Ovary (tissue), 9 donors: ENCODE data around the gene NELL1. TPM values are rescaled to one million over a fixed set of nuclear protein-coding genes. Genes with fewer than 3 reads are reported as not detected.

Source experiments
- DNase-seq, 5 donors: peaks; one replicate each; pipeline ENCODE4 v3.0.0-alpha.2; 2019 to 2020
- H3K27ac ChIP-seq, 2 donors: fragments of 200-600 bp; one replicate each; pipeline versions ENCODE4 v1.5.1 to v1.8.0; 2019 to 2022
- H3K27me3 ChIP-seq: fragments of 200-600 bp; one replicate; pipeline ENCODE4 v1.8.0; 2022
- H3K36me3 ChIP-seq: fragments of 200-600 bp; sonication (generic); one replicate; pipeline ENCODE4 v1.5.1; 2019
- H3K4me1 ChIP-seq: one replicate; pipeline ENCODE4 v1.8.1; 2013; ENCODE audit warnings: mild to moderate bottlenecking, moderate library complexity; ENCODE audit not compliant: insufficient read depth
- H3K4me3 ChIP-seq: fragments of 200-600 bp; sonication (generic); one replicate; pipeline ENCODE4 v1.5.1; 2017
- H3K9me3 ChIP-seq, 2 donors: fragments of 200-600 bp in 1 of 2; sonication (generic) in 1 of 2; one replicate each; pipeline versions ENCODE4 v1.5.1 to v1.8.1; 2013 to 2019; ENCODE audit warnings: mild to moderate bottlenecking in 1 of 2, moderate library complexity in 1 of 2
- EP300 ChIP-seq: sonication (generic); formaldehyde crosslinking; IDR thresholded peaks from one replicate; pipeline ENCODE4 v1.6.1; 2017; ENCODE audit warnings: antibody characterized with exemption
- POLR2A ChIP-seq: fragments of 450-650 bp; IDR thresholded peaks from one replicate; pipeline ENCODE4 v1.6.1; 2017; ENCODE audit warnings: antibody characterized with exemption, mild to moderate bottlenecking, moderate library complexity
- WGBS, 3 donors: extraction: QIAGEN DNeasy Blood & Tissue Kit in 1 of 3; methylation state at CpG; one replicate each; pipeline versions ENCODE4 v1.1.5 to v1.1.7; 2013 to 2017; 5-methylcytosine and 5-hydroxymethylcytosine counted together
- intact Hi-C, 4 donors: fragments of 100-400 bp; cut with DNase I; formaldehyde crosslinking; loops; one replicate each; pipeline versions ENCODE4 v1.11.0 to v1.15.1; 2022 to 2023
- polyA plus RNA-seq, 2 donors: library from polyadenylated mRNA; stranded (reverse); fragments of 200-250 nt in 1 of 2; fragments of 350-450 nt in 1 of 2; fragmentation: Illumina TruSeq in 1 of 2; extraction: RNeasy Lipid Tissue Mini Kit (QIAGEN cat#74804) in 1 of 2; gene quantifications; one replicate each; pipeline ENCODE4 v1.2.3, GENCODE V29; 2013 to 2014
- total RNA-seq, 7 donors: library from RNA; depleted of rRNA in 2 of 7; stranded (reverse); fragments of >200 nt in 2 of 7; fragmentation: NEBNext Ultra II Directional in 3 of 7; extraction: Animal tissue kit (Norgen Biotek cat#: 25700) in 3 of 7; gene quantifications; one replicate each; pipeline versions ENCODE4 v1.1.0 to v1.2.4, GENCODE V29; 2016 to 2023
- TF ChIP-seq, protein P1 (sequence below), 3 donors: fragments of 450-650 bp in 2 of 3; fragments of 200-600 bp in 1 of 3; IDR thresholded peaks; one replicate each; pipeline versions ENCODE4 v1.5.1 to v1.8.0; 2016 to 2022; ENCODE audit warnings: antibody characterized with exemption in 3 of 3, mild to moderate bottlenecking in 1 of 3
- donor health status: DM: no; HTN: no; CAD: no; lungs with moderate emphysema.
- donor health status: DM: no; HTN: no; CAD: no.
- donor health status: Bipolar disorder and iron deficiency.
- donor health status: DM: yes; HTN: yes; CAD: no.
- donor health status: DM: no; HTN: no; CAD: no.
- donor health status: DM: yes; HTN: yes; CAD: no.

NELL1 gene
- total and polyA plus RNA-seq, 9 donors = 0.21 to 0.43 (median 0.36) TPM; not detected in 5

GRCh38 chr11:20934516-20934915 is 265.1 kb downstream of the NELL1 start:
- DNase-seq = no peak
- Histone ChIP-seq H3K36me3 (no peaks in the 10 kb centered on the region), H3K9me3 (no peaks in the 10 kb centered on the region), H3K27ac (no peak overlapping the region), H3K4me3 (no peak overlapping the region), H3K27me3 (no peaks in the 10 kb centered on the region), H3K4me1 (no peaks in the 10 kb centered on the region)
- 59 to 70% (median 65%) methylated on average over 2 of the region's 2 CpGs for WGBS, 3 donors
- intact Hi-C loops = no loop called here
- TF ChIP-seq POLR2A = no peak
- TF ChIP-seq EP300 = no peak
- TF ChIP-seq, protein P1, sequence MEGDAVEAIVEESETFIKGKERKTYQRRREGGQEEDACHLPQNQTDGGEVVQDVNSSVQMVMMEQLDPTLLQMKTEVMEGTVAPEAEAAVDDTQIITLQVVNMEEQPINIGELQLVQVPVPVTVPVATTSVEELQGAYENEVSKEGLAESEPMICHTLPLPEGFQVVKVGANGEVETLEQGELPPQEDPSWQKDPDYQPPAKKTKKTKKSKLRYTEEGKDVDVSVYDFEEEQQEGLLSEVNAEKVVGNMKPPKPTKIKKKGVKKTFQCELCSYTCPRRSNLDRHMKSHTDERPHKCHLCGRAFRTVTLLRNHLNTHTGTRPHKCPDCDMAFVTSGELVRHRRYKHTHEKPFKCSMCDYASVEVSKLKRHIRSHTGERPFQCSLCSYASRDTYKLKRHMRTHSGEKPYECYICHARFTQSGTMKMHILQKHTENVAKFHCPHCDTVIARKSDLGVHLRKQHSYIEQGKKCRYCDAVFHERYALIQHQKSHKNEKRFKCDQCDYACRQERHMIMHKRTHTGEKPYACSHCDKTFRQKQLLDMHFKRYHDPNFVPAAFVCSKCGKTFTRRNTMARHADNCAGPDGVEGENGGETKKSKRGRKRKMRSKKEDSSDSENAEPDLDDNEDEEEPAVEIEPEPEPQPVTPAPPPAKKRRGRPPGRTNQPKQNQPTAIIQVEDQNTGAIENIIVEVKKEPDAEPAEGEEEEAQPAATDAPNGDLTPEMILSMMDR (IDR thresholded peaks at IDR 0.05) = no peak

GRCh38 chr11:20937826-20938225 is 268.4 kb downstream of the NELL1 start:
- H3K9me3 ChIP-seq = no peaks in the 10 kb centered on the region
- no peaks in the 10 kb centered on the region for H3K4me1 ChIP-seq
- no peak for DNase-seq
- H3K36me3 ChIP-seq = no peaks in the 10 kb centered on the region
- TF ChIP-seq POLR2A (no peak), EP300 (no peak)
- TF ChIP-seq, protein P1 (IDR thresholded peaks at IDR 0.05) = no peak
- intact Hi-C loops = no loop called here
- no peak overlapping the region for H3K27ac ChIP-seq
- H3K4me3 ChIP-seq = no peak overlapping the region
- WGBS, 3 donors = 75 to 87% (median 78%) methylated on average over 7 of the region's 7 CpGs
- H3K27me3 ChIP-seq = no peaks in the 10 kb centered on the region

GRCh38 chr11:20949585-20949984 is 280.2 kb downstream of the NELL1 start:
- no peaks in the 10 kb centered on the region for H3K9me3 ChIP-seq
- no peak for TF ChIP-seq POLR2A
- TF ChIP-seq, protein P1 (IDR thresholded peaks at IDR 0.05) = no peak
- no peak for TF ChIP-seq EP300
- intact Hi-C loops = no loop called here
- 18 to 56% (median 48%) methylated on average over 2 of the region's 2 CpGs for WGBS, 3 donors
- no peaks in the 10 kb centered on the region for H3K27me3 ChIP-seq
- no peaks in the 10 kb centered on the region for H3K4me1 ChIP-seq
- no peak overlapping the region for H3K4me3 ChIP-seq
- no peak for DNase-seq
- H3K36me3 ChIP-seq = no peaks in the 10 kb centered on the region
- no peak overlapping the region for H3K27ac ChIP-seq

- TF ChIP-seq, protein P1 (IDR thresholded peaks at IDR 0.05) = no peak
- TF ChIP-seq EP300 = no peak
- TF ChIP-seq POLR2A = no peak
- Histone ChIP-seq H3K36me3 (no peaks in the 10 kb centered on the region), H3K27me3 (no peaks in the 10 kb centered on the region), H3K27ac (no peak overlapping the region), H3K9me3 (no peaks in the 10 kb centered on the region), H3K4me3 (no peak overlapping the region), H3K4me1 (no peaks in the 10 kb centered on the region)
- DNase-seq = no peak
- intact Hi-C loops = no loop called here
- 90 to 100% (median 93%) methylated on average over 1 of the region's 1 CpG for WGBS, 3 donors
Observed at GRCh38 chr11:20962581-20962980, 293.2 kb downstream of the NELL1 start.
